Stimulated activated naive CD8-positive, alpha-beta T cell treated with anti-CD3 and anti-CD28 coated beads, Interleukin-15, amount 100 ng/mL, for 72 hours (primary cell): ENCODE results near the gene CUX1.
A peak's percentile ranks its signal among the peaks of the same experiment; 100 is the strongest.
"Not testable (repeated sequence)": the region's sequence is repeated elsewhere in the genome, so short reads cannot be mapped to it uniquely, and the experiment has no call there.

ENCODE experiments used
- ATAC-seq: fragments of 150-1000 bp; cut with Tn5 transposase; 2 replicates; pipeline ENCODE4 v1.10.0; 2021; ENCODE audit warnings: mild to moderate bottlenecking, moderate library complexity
- DNase-seq, 2 donors: peaks; one replicate each; pipeline ENCODE4 v3.0.0; 2021 to 2022
- H3K27ac Mint-ChIP-seq, 2 donors: one replicate each; pipeline ENCODE4 v1.8.0; 2022; ENCODE audit warnings: mild to moderate bottlenecking in 2 of 2, mixed read lengths in 2 of 2, moderate library complexity in 2 of 2
- H3K27me3 Mint-ChIP-seq: one replicate; pipeline ENCODE4 v1.8.0; 2022; ENCODE audit warnings: mixed read lengths
- H3K4me1 Mint-ChIP-seq: one replicate; pipeline ENCODE4 v1.8.0; 2022; ENCODE audit warnings: mild to moderate bottlenecking, mixed read lengths
- H3K4me3 Mint-ChIP-seq, 2 donors: one replicate each; pipeline ENCODE4 v1.8.0; 2022; ENCODE audit warnings: mild to moderate bottlenecking in 2 of 2, mixed read lengths in 2 of 2, moderate library complexity in 1 of 2
- H3K9me3 Mint-ChIP-seq, 2 donors: one replicate each; pipeline ENCODE4 v1.8.0; 2022; ENCODE audit warnings: mixed read lengths in 2 of 2

Gene CUX1

GRCh38 chr7:102111061-102112041 is 293.9 kb downstream of the CUX1 start:
- Mint-ChIP-seq H3K27me3 (no peaks in the 10 kb centered on the region), H3K4me3 (no peak overlapping the region), H3K27ac (no peak overlapping the region), H3K4me1 (no peaks in the 10 kb centered on the region), H3K9me3 (no peaks in the 10 kb centered on the region)
- DNase-seq (no peak), ATAC-seq (no peak)

- Mint-ChIP-seq H3K9me3 (no peaks in the 10 kb centered on the region), H3K27me3 (no peaks in the 10 kb centered on the region), H3K4me1 (no peaks in the 10 kb centered on the region), H3K27ac (peak overlapping the region in 1 of 2 donors; percentile 74), H3K4me3 (no peak overlapping the region)
- ATAC-seq (no peak), DNase-seq (no peak)
These were observed 297.8 kb downstream of the CUX1 start for GRCh38 chr7:102115181-102115580.

DNA sequence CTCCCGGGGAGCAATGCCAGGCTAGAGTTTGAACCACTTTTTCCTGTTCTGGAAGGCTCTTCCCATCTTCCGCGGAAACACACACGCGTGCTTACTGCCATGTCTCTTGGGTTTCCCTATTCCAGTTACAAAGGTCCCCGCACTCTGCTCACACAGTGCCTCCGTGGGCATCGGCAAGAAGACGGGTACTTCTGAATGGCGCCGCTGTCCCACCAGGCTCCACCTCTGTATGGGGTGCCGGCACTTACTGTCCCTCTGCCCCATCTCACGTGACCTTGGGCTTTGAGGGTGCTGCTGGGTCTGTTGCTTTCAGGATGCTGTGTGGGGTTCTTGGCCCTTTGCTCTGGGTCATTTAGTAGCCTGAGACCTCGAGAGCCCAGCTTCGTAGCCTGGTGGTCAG is 298.5 kb downstream of the CUX1 start:
- ATAC-seq = no peak
- no peak for DNase-seq
- Mint-ChIP-seq H3K4me1 (no peaks in the 10 kb centered on the region), H3K27me3 (no peaks in the 10 kb centered on the region), H3K9me3 (no peaks in the 10 kb centered on the region), H3K27ac (peak overlapping the region in 1 of 2 donors; percentile 15), H3K4me3 (no peak overlapping the region)

GRCh38 chr7:102117743-102118142 is 300.3 kb downstream of the CUX1 start:
- no peak for ATAC-seq
- Mint-ChIP-seq H3K4me3 (no peak overlapping the region), H3K9me3 (no peaks in the 10 kb centered on the region), H3K27me3 (no peaks in the 10 kb centered on the region), H3K4me1 (peaks cover 12% of the 10 kb centered on the region), H3K27ac (no peak overlapping the region)
- no peak for DNase-seq

- Mint-ChIP-seq H3K27ac (no peak overlapping the region), H3K4me1 (peaks cover 12% of the 10 kb centered on the region), H3K27me3 (no peaks in the 10 kb centered on the region), H3K9me3 (no peaks in the 10 kb centered on the region), H3K4me3 (no peak overlapping the region)
- ATAC-seq (no peak), DNase-seq (no peak)
These were observed 301.8 kb downstream of the CUX1 start for GRCh38 chr7:102119213-102119651.

DNA sequence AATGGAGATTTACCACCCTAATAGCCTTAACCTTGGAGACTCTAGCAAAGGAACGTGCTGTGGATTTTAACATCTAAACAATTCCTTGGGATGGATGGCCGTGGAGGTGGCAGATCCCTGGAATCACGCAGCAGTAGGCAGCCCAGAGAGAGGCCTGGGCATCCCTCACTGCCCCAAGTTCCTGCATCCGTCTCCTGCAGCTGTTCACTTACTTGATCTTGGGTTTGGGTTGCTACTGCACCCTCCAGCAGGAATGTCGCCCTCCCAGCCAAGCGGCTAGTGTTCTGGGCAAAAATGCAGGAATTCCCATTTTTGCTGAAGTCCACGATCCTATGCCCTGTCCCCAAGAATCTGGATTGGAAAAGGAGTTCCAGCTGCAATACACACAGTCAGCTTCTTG is 302.5 kb downstream of the CUX1 start:
- DNase-seq (no peak), ATAC-seq (no peak)
- no peak overlapping the region for H3K27ac Mint-ChIP-seq
- peaks cover 12% of the 10 kb centered on the region for H3K4me1 Mint-ChIP-seq
- no peaks in the 10 kb centered on the region for H3K27me3 Mint-ChIP-seq
- H3K9me3 Mint-ChIP-seq = no peaks in the 10 kb centered on the region
- no peak overlapping the region for H3K4me3 Mint-ChIP-seq

DNA sequence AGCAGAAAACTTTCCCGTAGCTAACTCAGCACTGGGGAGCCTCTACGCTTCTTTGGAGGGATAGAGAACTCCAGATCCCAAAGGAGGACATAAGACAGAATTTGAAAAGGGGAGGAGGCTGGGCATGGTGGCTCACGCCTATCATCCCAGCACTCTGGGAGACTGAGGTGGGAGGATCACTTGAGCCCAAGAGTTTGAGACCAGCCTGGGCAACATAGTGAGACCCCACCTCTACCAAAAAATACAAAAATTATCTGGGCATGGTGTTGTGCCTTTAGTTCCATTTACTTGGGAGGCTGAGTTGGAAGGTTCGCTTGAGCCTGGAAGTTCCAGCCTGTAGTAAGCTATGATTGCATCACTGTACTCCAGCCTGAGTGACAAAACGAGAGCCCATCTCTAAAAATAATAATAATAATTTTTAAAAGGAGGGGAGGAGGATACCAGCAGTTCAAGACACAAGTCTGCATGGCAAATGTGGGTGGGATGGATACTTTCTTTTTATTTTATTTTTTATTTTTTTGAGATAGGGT is 303.3 kb downstream of the CUX1 start:
- no peak overlapping the region for H3K27ac Mint-ChIP-seq
- no peaks in the 10 kb centered on the region for H3K9me3 Mint-ChIP-seq
- DNase-seq (no peak), ATAC-seq (no peak)
- H3K4me3 Mint-ChIP-seq = no peak overlapping the region
- H3K4me1 Mint-ChIP-seq = peaks cover 12% of the 10 kb centered on the region
- H3K27me3 Mint-ChIP-seq = no peaks in the 10 kb centered on the region

- ATAC-seq (no peak), DNase-seq (no peak)
- no peaks in the 10 kb centered on the region for H3K27me3 Mint-ChIP-seq
- no peaks in the 10 kb centered on the region for H3K9me3 Mint-ChIP-seq
- peaks cover 12% of the 10 kb centered on the region for H3K4me1 Mint-ChIP-seq
- peak overlapping the region in 1 of 2 donors; percentile 3 for H3K4me3 Mint-ChIP-seq
- H3K27ac Mint-ChIP-seq = peak overlapping the region; percentile 57 to 67
These were observed 304.6 kb downstream of the CUX1 start for GRCh38 chr7:102122026-102122425.

DNA sequence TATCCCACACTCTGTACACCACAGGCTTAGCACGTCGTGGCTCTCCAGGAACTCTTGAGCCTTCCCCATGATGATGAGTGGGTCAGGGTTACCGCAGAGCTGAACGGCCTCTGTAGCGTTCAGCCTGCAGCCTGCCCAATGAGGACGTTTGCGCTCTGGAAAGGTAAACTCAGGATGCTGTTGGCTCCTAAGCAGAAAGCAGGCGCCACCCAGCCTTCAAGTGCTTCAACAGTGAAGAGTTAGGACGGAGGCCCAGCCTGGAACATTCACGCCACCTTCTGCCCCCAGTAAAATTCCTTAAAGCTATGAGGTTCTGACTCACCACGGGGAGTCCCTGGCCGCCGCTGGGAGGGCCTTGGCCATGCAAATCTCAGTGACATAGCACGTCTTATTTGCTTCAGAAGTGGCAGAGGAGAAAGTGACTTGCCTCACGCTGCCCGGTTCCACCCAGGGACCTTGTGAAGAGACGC is 307.7 kb downstream of the CUX1 start:
- Mint-ChIP-seq H3K9me3 (no peaks in the 10 kb centered on the region), H3K27me3 (no peaks in the 10 kb centered on the region), H3K4me3 (no peak overlapping the region), H3K27ac (no peak overlapping the region), H3K4me1 (peaks cover 12% of the 10 kb centered on the region)
- ATAC-seq (no peak), DNase-seq (no peak)

- Mint-ChIP-seq H3K4me1 (no peaks in the 10 kb centered on the region), H3K4me3 (no peak overlapping the region), H3K27ac (no peak overlapping the region), H3K9me3 (no peaks in the 10 kb centered on the region), H3K27me3 (no peaks in the 10 kb centered on the region)
- no peak for ATAC-seq
- DNase-seq = no peak
These were observed 310.9 kb downstream of the CUX1 start for GRCh38 chr7:102128303-102128702.

DNA sequence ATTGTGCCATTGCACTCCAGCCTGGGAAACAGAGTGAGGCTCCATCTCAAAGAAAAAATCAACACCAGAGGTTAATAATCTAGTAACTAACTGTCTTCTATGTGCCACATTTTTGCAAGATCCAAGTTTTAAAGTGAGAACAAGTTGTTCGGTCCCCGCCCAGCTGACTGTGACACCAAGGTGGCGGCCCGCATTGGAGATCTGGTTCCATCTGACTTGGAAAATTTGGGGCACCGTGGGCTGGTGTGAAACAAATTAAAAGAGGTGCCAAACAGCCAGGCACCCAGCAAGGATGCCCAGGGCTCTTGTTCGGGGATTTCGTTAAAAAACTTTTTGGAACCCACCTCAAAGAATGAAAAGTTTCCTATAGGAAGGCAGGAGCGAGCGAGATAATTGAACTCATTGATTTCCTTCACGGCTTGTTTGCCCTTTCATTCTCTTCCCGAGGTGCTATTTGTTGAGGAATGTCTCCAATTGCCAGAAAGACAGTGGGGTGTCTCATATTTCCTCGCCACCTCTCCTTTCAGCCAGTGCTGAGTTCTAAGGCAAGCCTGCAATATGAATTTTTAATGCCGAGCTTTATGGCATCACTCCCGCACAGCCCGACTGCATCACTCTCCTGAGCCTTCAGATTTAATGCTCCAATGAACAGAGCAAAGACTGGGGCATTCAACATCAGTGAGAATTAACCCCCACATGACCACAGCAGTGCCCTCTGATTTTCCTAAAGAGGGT is 312.4 kb downstream of the CUX1 start:
- DNase-seq (no peak), ATAC-seq (no peak)
- Mint-ChIP-seq H3K4me3 (no peak overlapping the region), H3K9me3 (no peaks in the 10 kb centered on the region), H3K27me3 (no peaks in the 10 kb centered on the region), H3K27ac (no peak overlapping the region), H3K4me1 (no peaks in the 10 kb centered on the region)

DNA sequence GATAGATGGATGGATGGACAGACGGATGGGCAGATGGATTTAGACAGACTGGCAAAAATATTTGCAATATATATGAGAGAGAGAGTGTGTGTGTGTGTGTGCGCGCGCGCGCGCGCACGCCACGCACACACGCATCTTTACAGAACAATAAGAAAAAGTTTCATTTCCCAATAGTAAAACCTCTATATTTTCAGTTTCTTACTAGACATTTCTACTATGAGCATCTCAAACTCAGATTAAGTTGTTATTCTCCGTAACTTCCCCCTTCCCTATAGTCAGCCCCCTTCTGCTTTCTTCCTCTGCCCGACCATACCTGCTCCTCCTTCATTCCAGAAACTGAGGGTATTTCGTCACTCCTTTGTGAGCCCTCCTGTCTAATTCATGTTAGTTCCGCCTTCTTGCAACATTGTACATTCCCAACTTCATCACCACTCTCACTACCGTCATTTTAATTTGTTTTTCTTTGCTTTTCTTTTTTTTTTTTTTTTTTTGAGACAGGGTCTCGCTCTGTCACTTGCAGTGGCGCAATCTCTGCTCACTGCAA is 314.9 kb downstream of the CUX1 start:
- H3K9me3 Mint-ChIP-seq = no peaks in the 10 kb centered on the region

DNA sequence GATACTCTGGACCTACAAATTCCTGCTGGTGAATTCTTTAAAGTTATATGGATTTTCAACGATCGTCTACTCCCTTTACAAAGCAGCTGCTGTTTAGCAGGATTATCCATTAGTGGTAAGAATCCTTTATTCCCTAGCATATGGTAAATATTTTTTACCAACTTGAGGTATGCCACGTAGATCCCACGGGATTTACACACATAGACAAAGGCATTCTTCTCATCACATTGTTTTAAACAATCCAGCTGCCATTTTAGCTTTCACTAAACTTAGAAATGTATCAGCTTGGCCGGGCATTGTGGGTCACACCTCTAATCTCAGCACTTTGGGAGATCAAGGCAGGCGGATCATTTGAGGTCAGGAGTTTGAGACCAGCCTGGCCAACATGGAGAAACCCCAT is 321.2 kb downstream of the CUX1 start:
- DNase-seq = no peak
- H3K27ac Mint-ChIP-seq = no peak overlapping the region
- no peak overlapping the region for H3K4me3 Mint-ChIP-seq

More for the DNA sequence above, 314.9 kb downstream of the CUX1 start:
- ATAC-seq (no peak), DNase-seq (no peak)
- Mint-ChIP-seq H3K27me3 (no peaks in the 10 kb centered on the region), H3K4me1 (no peaks in the 10 kb centered on the region), H3K4me3 (no peak overlapping the region), H3K27ac (no peak overlapping the region)

DNA sequence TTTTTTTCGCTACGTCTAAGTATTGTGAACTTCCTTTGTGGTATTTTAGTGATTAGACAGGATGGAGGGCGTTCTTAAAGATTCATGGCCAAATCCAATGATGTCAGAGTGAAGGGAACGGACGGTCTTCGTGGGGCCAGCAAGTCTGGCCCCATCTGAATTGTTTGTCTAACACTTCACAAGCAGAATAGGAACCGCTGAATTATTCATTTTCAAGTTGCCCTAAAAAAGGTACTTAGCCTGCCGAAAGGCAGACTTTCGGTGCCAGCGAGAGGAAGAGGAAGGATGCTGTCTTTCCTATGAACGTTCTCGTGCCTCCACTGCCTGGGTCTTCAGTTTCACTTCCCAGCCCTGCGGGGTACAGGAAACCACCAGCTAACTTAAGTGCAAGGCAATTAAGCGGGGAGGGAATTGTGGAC is 323.5 kb downstream of the CUX1 start:
- Mint-ChIP-seq H3K4me1 (peaks cover 10% of the 10 kb centered on the region), H3K27me3 (no peaks in the 10 kb centered on the region), H3K4me3 (peak overlapping the region; percentile 60 to 67), H3K9me3 (no peaks in the 10 kb centered on the region), H3K27ac (peak overlapping the region in 1 of 2 donors; percentile 86)
- ATAC-seq (peak; percentile 65), DNase-seq (no peak)

More for the DNA sequence above, 321.2 kb downstream of the CUX1 start:
- Mint-ChIP-seq H3K27me3 (no peaks in the 10 kb centered on the region), H3K4me1 (peaks cover 10% of the 10 kb centered on the region), H3K9me3 (no peaks in the 10 kb centered on the region)
- no peak for ATAC-seq

GRCh38 chr7:102142433-102142832 is 325.0 kb downstream of the CUX1 start:
- not testable (repeated sequence) for H3K4me3 Mint-ChIP-seq
- H3K4me1 Mint-ChIP-seq = peaks cover 10% of the 10 kb centered on the region

More at GRCh38 chr7:102142433-102142832, 325.0 kb downstream of the CUX1 start:
- not testable (repeated sequence) for H3K27ac Mint-ChIP-seq, DNase-seq, ATAC-seq, H3K9me3 Mint-ChIP-seq, H3K27me3 Mint-ChIP-seq
